Right ventricle myocardium inferior (tissue), 1 donor: Measurements from ENCODE around the gene KLHL40. TPM values are rescaled to one million over a fixed set of nuclear protein-coding genes. Genes with fewer than 3 reads are reported as not detected.

Source experiments
- ATAC-seq: fragments of 200-7000 bp; cut with Tn5 transposase; one replicate; pipeline ENCODE4 v1.9.1; 2020; ENCODE audit warnings: mild to moderate bottlenecking, moderate library complexity
- DNase-seq: peaks from one replicate; pipeline ENCODE4 v3.0.0; 2021; ENCODE audit errors: missing footprints
- intact Hi-C: fragments of 100-400 bp; cut with DNase I; formaldehyde crosslinking; loops from one replicate; pipeline ENCODE4 v1.11.0; 2022
- long read RNA-seq: library from polyadenylated mRNA; unstranded; transcript quantifications from one replicate; pipeline ENCODE4 v2.0.0, GENCODE V29; 2021
- total RNA-seq: library from RNA; stranded (reverse); fragmentation: NEBNext Ultra II Directional; extraction: Animal tissue kit (Norgen Biotek cat#: 25700); gene quantifications from one replicate; pipeline ENCODE4 v1.2.1, GENCODE V29; 2021
- donor health status: DM: no; HTN: yes; CAD: no; lungs with severe emphysema.

The KLHL40 gene, protein sequence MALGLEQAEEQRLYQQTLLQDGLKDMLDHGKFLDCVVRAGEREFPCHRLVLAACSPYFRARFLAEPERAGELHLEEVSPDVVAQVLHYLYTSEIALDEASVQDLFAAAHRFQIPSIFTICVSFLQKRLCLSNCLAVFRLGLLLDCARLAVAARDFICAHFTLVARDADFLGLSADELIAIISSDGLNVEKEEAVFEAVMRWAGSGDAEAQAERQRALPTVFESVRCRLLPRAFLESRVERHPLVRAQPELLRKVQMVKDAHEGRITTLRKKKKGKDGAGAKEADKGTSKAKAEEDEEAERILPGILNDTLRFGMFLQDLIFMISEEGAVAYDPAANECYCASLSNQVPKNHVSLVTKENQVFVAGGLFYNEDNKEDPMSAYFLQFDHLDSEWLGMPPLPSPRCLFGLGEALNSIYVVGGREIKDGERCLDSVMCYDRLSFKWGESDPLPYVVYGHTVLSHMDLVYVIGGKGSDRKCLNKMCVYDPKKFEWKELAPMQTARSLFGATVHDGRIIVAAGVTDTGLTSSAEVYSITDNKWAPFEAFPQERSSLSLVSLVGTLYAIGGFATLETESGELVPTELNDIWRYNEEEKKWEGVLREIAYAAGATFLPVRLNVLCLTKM
- total RNA-seq = not detected
- long read RNA-seq, partial matches to known transcripts = 0 of 1 reads
- long read RNA-seq, other reads (novel, unspliced or antisense) = 0 of 1 reads

- ATAC-seq (no peak), DNase-seq (peak; percentile 58)
- intact Hi-C loops = no loop called here
Measured at GRCh38 chr3:42685363-42685881, at the start of gene KLHL40. KLHL40 (plus strand) TSS chr3:42685537; CDS start chr3:42685619, 82 bp downstream.

DNA sequence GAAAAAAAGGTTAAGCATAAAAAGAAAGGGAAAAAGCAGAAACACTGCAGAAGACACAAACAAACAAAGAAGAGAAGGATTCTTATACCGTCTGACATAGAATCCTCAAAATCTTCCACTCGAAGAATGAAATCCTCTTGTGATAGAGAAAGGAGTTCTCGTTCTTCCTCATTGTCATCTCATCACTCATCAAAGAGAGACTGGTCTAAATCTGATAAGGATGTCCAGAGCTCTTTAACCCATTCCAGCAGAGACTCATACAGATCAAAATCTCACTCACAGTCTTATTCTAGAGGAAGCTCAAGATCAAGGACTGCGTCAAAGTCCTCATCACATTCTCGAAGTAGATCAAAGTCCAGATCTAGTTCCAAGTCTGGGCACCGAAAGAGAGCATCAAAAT is 48.3 kb upstream of the KLHL40 start:
- DNase-seq (no peak), ATAC-seq (no peak)
- intact Hi-C loops = no loop called here

DNA sequence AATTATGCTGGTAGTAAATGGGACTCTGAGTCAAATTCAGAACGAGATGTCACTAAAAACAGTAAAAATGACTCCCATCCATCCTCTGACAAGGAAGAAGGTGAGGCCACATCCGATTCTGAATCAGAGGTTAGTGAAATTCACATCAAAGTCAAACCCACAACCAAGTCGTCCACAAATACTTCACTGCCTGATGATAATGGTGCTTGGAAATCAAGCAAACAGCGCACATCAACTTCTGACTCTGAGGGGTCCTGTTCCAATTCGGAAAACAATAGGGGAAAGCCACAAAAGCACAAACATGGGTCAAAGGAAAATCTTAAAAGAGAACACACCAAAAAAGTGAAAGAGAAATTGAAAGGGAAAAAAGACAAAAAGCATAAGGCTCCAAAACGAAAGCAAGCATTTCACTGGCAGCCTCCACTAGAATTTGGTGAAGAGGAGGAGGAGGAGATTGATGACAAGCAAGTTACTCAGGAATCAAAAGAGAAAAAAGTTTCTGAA is 46.9 kb upstream of the KLHL40 start:
- DNase-seq (no peak), ATAC-seq (no peak)
- intact Hi-C loops = no loop called here

DNA sequence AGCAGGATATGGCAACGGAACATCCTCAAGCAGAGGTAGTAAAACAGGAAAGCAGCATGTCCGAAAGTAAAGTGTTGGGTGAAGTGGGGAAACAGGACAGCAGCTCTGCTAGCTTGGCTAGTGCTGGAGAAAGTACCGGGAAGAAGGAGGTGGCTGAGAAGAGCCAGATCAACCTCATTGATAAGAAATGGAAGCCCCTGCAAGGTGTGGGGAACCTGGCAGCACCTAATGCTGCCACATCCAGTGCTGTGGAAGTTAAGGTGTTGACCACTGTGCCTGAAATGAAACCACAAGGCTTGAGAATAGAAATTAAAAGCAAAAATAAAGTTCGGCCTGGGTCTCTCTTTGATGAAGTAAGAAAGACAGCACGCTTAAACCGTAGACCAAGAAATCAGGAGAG is 46.1 kb upstream of the KLHL40 start:
- DNase-seq (no peak), ATAC-seq (no peak)
- intact Hi-C loops = no loop called here

DNA sequence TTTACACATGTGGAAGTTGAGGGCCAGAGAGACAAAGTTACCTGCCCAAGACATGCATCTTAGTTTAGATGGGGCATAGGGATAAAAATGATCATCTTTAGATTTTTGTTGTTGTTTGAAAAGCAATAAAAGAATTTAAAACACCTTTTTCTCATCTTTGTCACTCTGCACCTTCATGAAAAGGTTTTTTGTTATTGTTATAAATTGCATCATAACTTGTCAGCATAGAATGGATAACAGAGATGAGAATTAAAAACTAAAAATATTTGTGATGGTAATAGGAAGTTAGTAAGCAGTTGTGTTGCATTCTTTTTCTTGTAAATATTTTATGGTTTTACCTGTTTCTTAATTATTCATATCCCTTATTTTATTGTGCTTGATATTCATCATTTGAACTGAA is 45.2 kb upstream of the KLHL40 start:
- intact Hi-C loops = no loop called here
- DNase-seq (no peak), ATAC-seq (no peak)

DNA sequence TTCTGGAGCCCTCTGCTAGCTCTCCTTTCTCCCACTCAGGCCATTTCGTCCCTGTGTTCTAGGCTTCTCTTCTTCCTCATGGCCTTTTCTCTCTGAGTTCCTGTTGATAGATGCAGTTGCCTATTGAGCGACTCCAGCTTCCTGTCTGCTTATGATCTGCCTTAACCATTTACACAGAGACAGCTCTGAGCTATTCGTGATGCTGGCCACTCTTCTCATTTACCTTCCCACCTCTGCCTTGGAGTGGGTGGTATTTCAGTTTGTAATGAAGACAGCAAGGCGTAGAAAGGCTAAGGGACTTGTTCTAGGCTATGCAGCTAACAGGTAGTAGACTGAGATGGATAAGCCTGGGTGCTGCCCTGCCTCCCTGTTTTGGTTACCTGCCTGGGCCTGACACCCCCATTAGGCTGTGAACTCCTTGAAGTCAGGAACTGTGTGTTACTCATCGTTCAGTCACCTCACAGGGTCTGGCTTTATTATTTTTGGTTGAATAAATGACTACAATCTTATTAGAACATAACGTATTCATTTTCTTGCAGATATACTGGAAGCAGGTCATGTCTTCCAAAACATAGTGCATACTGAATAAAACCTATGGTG is 44.5 kb upstream of the KLHL40 start:
- intact Hi-C loops = no loop called here
- DNase-seq = no peak
- ATAC-seq = no peak

DNA sequence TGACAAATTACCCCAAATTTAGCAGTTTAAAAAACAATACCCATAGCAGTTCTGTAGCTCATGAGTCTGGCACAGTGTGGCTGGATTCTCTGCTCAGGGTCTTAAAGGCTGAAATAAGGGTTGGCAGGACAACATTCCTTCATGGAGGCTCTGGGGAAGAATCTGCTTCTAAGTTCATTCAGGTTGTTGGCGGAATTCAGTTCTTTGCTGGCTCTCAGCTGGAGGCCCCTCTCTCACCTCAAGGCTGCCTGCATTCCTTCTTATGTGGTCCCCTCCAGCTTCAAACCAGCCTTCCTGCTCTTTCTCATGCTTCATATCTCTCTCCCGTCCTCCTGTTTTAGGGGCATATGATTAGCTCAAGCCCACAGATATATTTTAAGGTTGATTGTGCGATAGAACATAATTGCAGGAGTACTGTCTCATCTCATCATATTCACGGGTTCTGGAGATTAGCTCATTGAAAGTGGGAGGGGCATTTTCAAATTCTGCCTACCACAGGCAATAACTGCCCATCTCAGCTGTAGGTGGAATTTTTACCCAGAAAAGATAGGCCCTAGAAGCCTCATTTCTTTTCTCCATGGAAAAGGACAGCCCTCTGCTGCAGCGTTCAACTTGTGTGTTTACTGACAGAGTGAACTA is 37.4 kb upstream of the KLHL40 start:
- ATAC-seq = no peak
- intact Hi-C loops = no loop called here
- DNase-seq = no peak

DNA sequence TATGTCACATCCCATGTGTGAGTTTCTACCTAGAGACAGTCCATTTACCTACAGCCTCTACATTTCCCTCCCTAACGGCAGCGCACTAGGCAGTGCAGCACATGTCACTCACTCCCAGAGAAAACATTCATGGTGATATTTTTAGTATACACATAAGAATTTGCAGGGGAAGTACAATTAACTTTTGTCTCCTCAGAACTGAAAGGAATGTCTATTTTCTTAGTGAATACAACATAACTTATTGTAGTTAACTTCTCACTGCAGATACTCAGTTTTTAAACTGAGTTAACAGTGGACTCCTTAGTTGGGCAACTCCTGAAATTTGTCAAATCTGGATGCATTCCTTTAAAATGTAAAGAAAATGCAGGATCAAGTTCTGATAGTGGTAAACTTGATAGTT is 36.3 kb upstream of the KLHL40 start:
- intact Hi-C loops = no loop called here
- no peak for DNase-seq
- ATAC-seq = no peak

DNA sequence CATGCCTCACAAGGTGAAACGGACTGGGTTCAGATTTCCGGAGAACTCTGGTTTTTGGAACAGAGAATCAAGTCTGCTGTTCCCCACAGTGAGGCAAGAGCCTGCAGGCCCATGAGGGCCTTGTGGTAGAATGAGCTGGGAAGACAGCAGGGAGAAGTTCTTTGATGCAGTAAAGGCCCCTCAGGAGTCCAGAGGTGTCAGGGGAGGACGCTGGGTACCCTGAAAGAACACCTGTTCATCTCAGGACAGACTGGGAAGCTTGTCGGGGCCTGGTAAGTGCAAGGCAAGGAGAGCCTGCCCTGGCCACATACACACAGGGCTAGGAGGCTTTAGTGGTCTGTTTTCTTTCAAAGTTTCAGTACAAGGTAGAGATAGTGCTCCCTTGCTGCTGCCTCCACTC is 35.6 kb upstream of the KLHL40 start:
- no peak for ATAC-seq
- intact Hi-C loops = no loop called here
- no peak for DNase-seq

DNA sequence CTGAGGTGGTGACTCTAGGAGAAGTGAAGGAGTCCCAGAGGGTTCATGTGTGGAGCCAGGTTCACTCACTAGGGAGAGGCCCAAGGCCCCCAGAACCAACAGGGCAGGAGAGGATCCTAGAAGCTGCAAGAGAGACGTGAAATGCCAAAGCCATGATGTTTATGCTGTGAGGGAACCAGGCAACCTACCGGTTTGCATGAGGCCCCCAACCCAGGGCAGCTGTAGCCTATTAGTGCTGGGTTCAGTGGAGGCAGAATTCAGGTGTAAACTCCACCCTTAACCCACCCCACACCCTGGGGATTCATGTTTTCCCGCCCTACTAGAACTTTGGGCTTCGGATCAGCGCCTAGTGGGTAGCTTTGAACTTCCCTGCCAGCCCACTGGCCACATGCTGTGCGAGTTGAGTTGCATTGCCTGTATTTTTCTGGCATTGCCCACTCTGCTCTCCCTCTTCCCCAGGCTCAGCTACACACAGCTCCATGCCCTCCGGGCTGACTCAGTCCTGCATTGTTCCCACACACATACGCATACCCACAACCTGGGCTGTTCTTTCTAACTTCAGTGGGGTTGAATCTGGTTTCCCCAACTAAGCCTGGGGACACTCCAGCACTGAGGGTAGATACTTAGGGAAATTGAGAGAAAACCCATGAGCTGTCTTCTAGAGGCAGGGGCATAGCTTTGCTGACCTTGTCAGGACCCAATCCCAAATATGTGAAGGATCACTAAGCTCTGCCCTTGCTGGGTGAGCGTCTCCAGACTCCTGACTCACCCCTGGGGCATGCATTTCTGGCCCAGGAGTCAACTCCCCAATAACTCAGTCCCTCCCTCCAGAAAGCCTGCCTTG is 33.9 kb upstream of the KLHL40 start:
- no peak for ATAC-seq
- intact Hi-C loops = loop anchor here (2.0 kb wide), 1 partner anchor 51 kb away; the partner anchor contains the start of gene NKTR
- DNase-seq = no peak

DNA sequence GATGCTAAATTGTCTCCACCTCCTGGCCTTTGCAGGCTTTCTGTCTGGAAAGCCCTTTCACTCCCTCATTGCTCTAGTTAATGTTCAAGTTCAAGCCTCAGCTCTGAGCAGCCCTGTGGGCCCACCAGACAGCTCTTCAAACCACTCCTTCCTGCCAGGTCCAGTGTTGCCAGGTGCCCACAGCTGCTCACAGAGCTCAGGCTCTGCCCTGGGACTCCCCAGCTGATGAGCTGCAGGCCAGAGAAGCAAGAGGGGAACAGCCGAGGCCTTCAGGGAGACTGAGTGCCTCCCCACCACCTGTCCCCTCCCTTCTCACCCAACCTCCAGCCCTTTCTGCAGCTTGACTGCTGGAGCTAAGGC is 33.1 kb upstream of the KLHL40 start:
- ATAC-seq (no peak), DNase-seq (no peak)
- intact Hi-C loops = loop anchor here (2.0 kb wide), 1 partner anchor 51 kb away; the partner anchor contains the start of gene NKTR

GRCh38 chr3:42652611-42653302 is 32.6 kb upstream of the KLHL40 start:
- intact Hi-C loops = loop anchor here (1.0 to 2.0 kb wide), 2 partner anchors 49 to 52 kb away; partner anchors contain the start of gene NKTR
- peak; percentile 89 for DNase-seq
- peak; percentile 33 for ATAC-seq

- intact Hi-C loops = loop anchor here (1.0 to 2.0 kb wide), 2 partner anchors 48 to 52 kb away; partner anchors contain the start of gene NKTR
- ATAC-seq (no peak), DNase-seq (no peak)
Measured at GRCh38 chr3:42653303-42653559, 32.1 kb upstream of the KLHL40 start.

DNA sequence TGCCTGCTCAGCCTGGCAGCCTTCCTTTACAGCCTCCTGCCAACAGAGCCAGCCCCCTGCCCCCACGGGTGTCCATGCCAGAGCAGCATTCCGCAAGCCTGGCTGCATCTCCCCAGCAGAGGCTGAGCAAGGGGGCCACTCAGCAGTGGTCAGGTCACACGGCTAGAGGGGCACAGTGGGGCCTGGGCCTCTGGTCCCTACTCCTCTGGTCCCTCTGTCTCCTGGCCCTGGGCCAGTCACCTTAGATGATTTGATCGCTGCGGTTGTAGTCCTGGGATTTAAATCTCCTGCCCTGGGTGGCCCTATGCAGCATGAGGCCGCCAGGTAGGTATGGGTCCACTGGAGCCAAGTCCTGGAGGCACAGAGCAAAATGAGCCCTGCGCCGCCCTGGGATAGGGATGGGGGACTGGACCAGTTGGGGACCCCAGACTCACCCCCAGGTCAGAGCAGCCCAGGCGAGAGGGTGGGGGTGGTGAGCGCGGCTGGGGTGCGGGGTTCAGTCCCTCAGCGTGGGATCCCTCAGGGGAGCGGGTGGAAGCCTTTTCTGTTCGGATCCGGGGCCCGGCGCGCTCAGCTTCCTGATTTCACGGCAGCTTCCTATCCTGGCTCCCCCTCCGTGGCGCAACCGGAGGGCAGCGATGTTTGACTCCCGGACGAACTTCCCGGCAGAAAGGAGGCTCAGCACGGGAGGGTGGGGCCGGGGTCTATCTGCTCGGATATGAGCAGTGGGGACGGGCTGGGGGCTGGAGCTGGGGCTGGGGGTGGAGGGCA is 31.6 kb upstream of the KLHL40 start, which contains the start of gene ZBTB47:
Gene ZBTB47, plus strand, starts transcription at position 138 of the 771 bp plus-strand sequence. CDS start 4,659 bp downstream, outside the sequence.
- intact Hi-C loops = loop anchor here (1.0 to 2.0 kb wide), 3 partner anchors 48 to 91 kb away; partner anchors contain the start of gene NKTR
- ATAC-seq (peak; percentile 63), DNase-seq (peak; percentile 93)

GRCh38 chr3:42654331-42655201 is 30.8 kb upstream of the KLHL40 start:
- ATAC-seq = peak; percentile 57

More at GRCh38 chr3:42654331-42655201, 30.8 kb upstream of the KLHL40 start:
- DNase-seq = peak; percentile 79
- intact Hi-C loops = loop anchor here (2.0 kb wide), 1 partner anchor 90 kb away; no protein-coding TSS in a partner anchor
